Uterus (tissue), 4 donors: Measurements from ENCODE around the gene ANKRD13B. TPM values are rescaled to one million over a fixed set of nuclear protein-coding genes. Genes with fewer than 3 reads are reported as not detected.

Experiments
- DNase-seq, 2 donors: peaks; one replicate each; pipeline ENCODE4 v3.0.0-alpha.2; 2019 to 2020
- H3K27ac ChIP-seq, 2 donors: fragments of 200-600 bp; sonication (generic); 1 replicate in 1 of 2; 2 replicates in 1 of 2; pipeline ENCODE4 v1.5.1; 2016 to 2018
- H3K27me3 ChIP-seq, 2 donors: fragments of 200-600 bp; sonication (generic); one replicate each; pipeline ENCODE4 v1.5.1; 2018 to 2019; ENCODE audit warnings: control low read depth in 1 of 2
- H3K36me3 ChIP-seq, 2 donors: fragments of 200-600 bp; sonication (generic); one replicate each; pipeline ENCODE4 v1.5.1; 2019; ENCODE audit warnings: control low read depth in 1 of 2
- H3K4me1 ChIP-seq, 2 donors: fragments of 200-600 bp; sonication (generic); one replicate each; pipeline ENCODE4 v1.5.1; 2018 to 2019; ENCODE audit warnings: control low read depth in 1 of 2
- H3K4me3 ChIP-seq, 2 donors: fragments of 200-600 bp; sonication (generic); 1 replicate in 1 of 2; 2 replicates in 1 of 2; pipeline ENCODE4 v1.5.1; 2018 to 2019; ENCODE audit warnings: mild to moderate bottlenecking in 1 of 2
- H3K9me3 ChIP-seq, 2 donors: fragments of 200-600 bp; sonication (generic); one replicate each; pipeline ENCODE4 v1.5.1; 2019; ENCODE audit warnings: control low read depth in 1 of 2
- POLR2A ChIP-seq, 2 donors: fragments of 450-650 bp; IDR thresholded peaks; one replicate each; pipeline ENCODE4 v1.6.1; 2016; ENCODE audit warnings: antibody characterized with exemption in 2 of 2, mild to moderate bottlenecking in 1 of 2, moderate library complexity in 1 of 2
- intact Hi-C: fragments of 100-400 bp; cut with DNase I; formaldehyde crosslinking; loops from one replicate; pipeline ENCODE4 v1.15.1; 2023; ENCODE audit warnings: low total_unique reads
- total RNA-seq, 4 donors: library from RNA; depleted of rRNA in 3 of 4; stranded (reverse); fragments of >200 nt in 3 of 4; gene quantifications; one replicate each; pipeline versions ENCODE4 v1.1.0 to v1.2.4, GENCODE V29; 2014 to 2023
- TF ChIP-seq, protein P1 (sequence below), 4 experiments: fragments of 200-600 bp in 2 of 4; fragments of 450-650 bp in 2 of 4; sonication (generic) in 2 of 4; IDR thresholded peaks; one replicate each; pipeline ENCODE4 v1.5.1; 2016 to 2019; ENCODE audit warnings: antibody characterized with exemption in 4 of 4, mild to moderate bottlenecking in 2 of 4, moderate library complexity in 1 of 4
- donor health status: DM: yes; HTN: yes; CAD: no.

Gene ANKRD13B
- total RNA-seq, 4 donors from 2014 or later = 2.8 to 17.0 (median 12.7) TPM

DNA sequence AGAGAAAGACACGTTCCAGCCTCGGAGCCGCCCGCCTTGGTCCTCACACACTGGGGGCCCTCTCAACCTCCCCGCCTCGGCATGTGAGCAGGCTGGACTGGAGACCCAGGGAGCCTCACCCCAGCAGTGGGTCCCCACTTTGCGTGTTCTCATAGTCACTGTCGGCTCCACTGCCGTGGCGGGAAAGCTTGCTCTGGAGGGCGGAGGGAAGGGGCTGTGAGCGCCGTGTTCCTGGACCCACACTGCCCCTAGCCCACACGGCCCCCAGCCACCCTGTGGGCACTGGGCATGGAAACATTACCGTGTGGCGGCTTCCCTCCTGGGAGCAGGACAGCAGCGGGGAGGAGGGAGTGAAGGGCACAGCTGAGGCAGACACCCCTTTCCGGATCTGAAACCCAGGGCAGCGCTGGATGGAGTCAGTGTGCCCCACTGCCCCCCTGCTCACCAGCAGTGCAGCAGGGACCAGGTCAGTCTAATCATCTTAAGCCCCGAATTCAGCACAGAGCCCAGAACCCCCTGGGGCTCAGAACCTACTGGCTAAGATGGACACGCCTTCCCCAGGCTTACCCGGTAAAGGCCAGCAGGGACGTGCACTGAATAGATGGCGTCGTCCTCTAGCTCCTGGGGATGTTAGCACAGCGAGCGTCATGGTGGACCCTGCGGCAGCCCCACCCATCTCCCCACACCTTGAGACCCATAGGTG is 17.3 kb upstream of the ANKRD13B start:
- DNase-seq = no peak
- Histone ChIP-seq H3K9me3 (no peaks in the 10 kb centered on the region), H3K27me3 (no peaks in the 10 kb centered on the region), H3K36me3 (no peaks in the 10 kb centered on the region), H3K4me1 (peaks cover 7 to 23% of the 10 kb centered on the region in 2 donors), H3K27ac (no peak overlapping the region), H3K4me3 (no peak overlapping the region)
- TF ChIP-seq, protein P1, sequence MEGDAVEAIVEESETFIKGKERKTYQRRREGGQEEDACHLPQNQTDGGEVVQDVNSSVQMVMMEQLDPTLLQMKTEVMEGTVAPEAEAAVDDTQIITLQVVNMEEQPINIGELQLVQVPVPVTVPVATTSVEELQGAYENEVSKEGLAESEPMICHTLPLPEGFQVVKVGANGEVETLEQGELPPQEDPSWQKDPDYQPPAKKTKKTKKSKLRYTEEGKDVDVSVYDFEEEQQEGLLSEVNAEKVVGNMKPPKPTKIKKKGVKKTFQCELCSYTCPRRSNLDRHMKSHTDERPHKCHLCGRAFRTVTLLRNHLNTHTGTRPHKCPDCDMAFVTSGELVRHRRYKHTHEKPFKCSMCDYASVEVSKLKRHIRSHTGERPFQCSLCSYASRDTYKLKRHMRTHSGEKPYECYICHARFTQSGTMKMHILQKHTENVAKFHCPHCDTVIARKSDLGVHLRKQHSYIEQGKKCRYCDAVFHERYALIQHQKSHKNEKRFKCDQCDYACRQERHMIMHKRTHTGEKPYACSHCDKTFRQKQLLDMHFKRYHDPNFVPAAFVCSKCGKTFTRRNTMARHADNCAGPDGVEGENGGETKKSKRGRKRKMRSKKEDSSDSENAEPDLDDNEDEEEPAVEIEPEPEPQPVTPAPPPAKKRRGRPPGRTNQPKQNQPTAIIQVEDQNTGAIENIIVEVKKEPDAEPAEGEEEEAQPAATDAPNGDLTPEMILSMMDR (IDR thresholded peaks at IDR 0.05) = no peak
- TF ChIP-seq POLR2A (IDR thresholded peaks at IDR 0.05) = no peak
- intact Hi-C loops = no loop called here

DNA sequence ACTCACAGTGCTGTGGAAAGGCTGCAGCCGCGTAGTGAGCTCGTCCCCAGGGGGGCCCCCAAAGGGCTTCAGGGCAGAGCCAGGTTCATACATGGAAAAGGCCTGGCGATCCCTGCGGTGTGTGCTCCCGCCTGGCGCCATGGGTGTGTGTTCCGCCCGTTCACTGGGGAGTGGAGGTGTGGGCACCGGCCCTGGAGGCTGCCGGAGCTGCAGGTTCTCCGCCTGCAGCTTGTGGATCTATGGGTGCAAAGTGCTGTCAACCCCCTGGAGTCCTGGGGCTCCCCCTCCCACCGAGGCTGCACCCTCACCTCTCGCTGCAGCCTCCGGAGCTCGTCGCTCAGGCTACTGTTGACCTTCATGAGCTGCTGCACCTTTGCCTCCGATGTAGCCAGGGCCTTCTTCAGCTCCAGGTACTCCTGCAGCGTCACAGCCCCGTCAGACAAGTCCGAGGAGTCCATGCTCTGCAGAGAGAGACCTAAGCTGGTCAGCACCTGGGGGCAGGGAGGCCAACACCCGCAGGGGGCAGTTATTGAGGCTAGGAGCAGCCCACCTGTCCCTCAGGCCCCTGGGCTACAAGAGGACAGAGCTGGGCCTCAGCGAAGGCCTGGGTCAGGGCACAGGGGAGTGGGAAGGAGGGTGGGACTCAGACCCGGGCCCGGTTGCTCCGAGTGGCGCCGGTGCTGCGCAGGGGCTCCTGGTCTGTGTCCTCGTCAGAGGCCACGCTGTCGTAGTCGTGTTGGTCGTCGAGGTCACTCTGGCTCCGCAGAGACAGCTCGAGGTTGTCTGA is 16.5 kb upstream of the ANKRD13B start:
- DNase-seq = peak in 1 of 2 donors; percentile 17

DNA sequence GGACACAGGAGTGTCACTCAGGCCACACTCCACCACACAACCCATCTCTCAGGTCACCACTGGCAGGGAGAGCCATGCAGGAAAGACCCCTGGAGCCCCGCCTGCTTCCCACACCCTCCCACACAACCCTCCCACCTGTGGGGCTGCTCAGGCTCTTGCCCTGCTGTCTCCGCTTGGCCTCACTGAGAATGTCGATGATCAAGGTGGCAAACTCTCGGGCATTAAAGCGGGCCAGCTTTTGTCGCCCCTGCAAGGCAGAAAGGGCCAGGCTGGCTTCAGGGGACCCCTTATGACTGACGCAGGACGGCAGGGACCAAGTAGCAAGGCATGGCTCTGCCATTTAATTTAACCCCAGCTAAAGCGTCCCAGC is 15.9 kb upstream of the ANKRD13B start:
- DNase-seq = no peak
- intact Hi-C loops = no loop called here
- Histone ChIP-seq H3K4me1 (peaks cover 5 to 23% of the 10 kb centered on the region in 2 donors), H3K27me3 (no peaks in the 10 kb centered on the region), H3K4me3 (no peak overlapping the region), H3K9me3 (no peaks in the 10 kb centered on the region), H3K27ac (peak overlapping the region; percentile 49 to 63), H3K36me3 (no peaks in the 10 kb centered on the region)
- TF ChIP-seq POLR2A (IDR thresholded peaks at IDR 0.05) = no peak
- TF ChIP-seq, protein P1 (IDR thresholded peaks at IDR 0.05) = no peak

More for the DNA sequence above, 16.5 kb upstream of the ANKRD13B start:
- intact Hi-C loops = no loop called here
- Histone ChIP-seq H3K4me3 (no peak overlapping the region), H3K27me3 (no peaks in the 10 kb centered on the region), H3K36me3 (no peaks in the 10 kb centered on the region), H3K9me3 (no peaks in the 10 kb centered on the region), H3K4me1 (peaks cover 7 to 23% of the 10 kb centered on the region in 2 donors), H3K27ac (no peak overlapping the region)
- TF ChIP-seq, protein P1 (IDR thresholded peaks at IDR 0.05) = no peak
- no peak for TF ChIP-seq POLR2A (IDR thresholded peaks at IDR 0.05)

DNA sequence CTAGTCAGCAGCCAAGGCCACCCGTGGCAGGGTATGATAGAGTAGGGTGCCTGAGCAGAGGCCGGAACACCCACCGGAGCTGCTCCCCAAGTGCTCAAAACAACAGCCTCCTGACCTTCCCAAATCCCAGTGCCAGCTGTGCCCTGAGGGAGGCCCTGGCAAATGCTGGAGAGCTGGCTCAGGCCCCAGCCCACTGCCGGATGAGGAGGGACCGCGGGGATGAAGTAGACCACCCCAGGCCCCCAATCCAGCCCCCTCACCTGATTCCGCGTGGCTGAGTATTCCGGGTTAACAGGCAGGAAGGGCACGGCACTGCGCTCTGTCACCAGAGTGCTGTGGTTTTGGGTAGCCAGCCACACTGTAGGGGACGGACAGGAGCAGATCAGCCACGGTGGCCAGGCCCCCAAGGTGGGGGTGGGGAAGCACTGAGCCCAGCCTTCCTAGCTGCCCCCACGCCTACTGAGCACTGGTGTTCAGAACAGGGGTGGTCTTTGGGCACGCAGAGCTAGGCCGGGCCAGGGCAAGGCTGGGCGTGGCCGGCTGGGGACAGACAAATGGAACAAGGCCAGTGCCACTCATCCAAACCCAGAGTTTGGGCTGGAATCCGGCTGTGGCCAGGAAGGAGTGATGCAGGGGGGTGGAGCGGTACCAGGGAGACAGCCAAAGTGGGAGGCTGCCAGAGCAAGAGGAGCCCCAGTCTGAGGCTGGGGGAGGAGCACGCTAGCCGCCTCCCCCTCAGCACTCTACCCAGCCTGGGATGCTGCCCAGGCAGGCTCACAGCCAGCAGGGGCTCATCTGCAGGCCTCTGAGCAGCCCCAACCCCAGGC is 15.3 kb upstream of the ANKRD13B start:
- DNase-seq = peak; percentile 43 to 70
- H3K4me1 ChIP-seq = peaks cover 3 to 17% of the 10 kb centered on the region in 2 donors
- peak overlapping the region; percentile 49 to 63 for H3K27ac ChIP-seq
- H3K27me3 ChIP-seq = no peaks in the 10 kb centered on the region
- H3K4me3 ChIP-seq = no peak overlapping the region
- intact Hi-C loops = no loop called here
- no peaks in the 10 kb centered on the region for H3K36me3 ChIP-seq
- TF ChIP-seq, protein P1 (IDR thresholded peaks at IDR 0.05) = no peak
- no peak for TF ChIP-seq POLR2A (IDR thresholded peaks at IDR 0.05)
- no peaks in the 10 kb centered on the region for H3K9me3 ChIP-seq
